Body of pancreas (tissue), 4 donors: ENCODE results near the gene ARID5A. TPM values are rescaled to one million over a fixed set of nuclear protein-coding genes. Genes with fewer than 3 reads are reported as not detected.
A peak's percentile ranks its signal among the peaks of the same experiment; 100 is the strongest.

Experiments
- ATAC-seq: fragments of 150-250 bp; one replicate; pipeline ENCODE4 v1.9.1; 2016
- DNase-seq, 4 donors: peaks; one replicate each; pipeline ENCODE4 v3.0.0-alpha.2; 2019
- H3K27ac ChIP-seq, 4 donors: fragments of 200-600 bp; sonication (generic); 1 replicate in 3 of 4; 2 replicates in 1 of 4; pipeline versions ENCODE4 v1.5.1 to v1.6.1; 2016 to 2019; ENCODE audit warnings: mild to moderate bottlenecking in 1 of 4, mixed read lengths in 1 of 4, moderate library complexity in 1 of 4
- H3K27me3 ChIP-seq, 2 donors: fragments of 200-600 bp; sonication (generic); one replicate each; pipeline ENCODE4 v1.6.0; 2016; ENCODE audit warnings: mild to moderate bottlenecking in 1 of 2
- H3K36me3 ChIP-seq, 2 donors: fragments of 200-600 bp; sonication (generic); replicated peaks in 1 of 2; 2 replicates each; pipeline ENCODE4 v1.5.1; 2016; ENCODE audit warnings: low read depth in 2 of 2; ENCODE audit not compliant: insufficient read depth in 1 of 2
- H3K4me1 ChIP-seq: fragments of 200-600 bp; sonication (generic); one replicate; pipeline ENCODE4 v1.6.0; 2016
- H3K4me3 ChIP-seq, 2 donors: fragments of 200-600 bp; sonication (generic); 1 replicate in 1 of 2; 2 replicates in 1 of 2; pipeline ENCODE4 v1.5.1; 2016 to 2019
- H3K9me3 ChIP-seq, 3 donors: fragments of 200-600 bp; sonication (generic); 1 replicate in 2 of 3; 2 replicates in 1 of 3; pipeline ENCODE4 v1.5.1; 2016
- POLR2A ChIP-seq, 3 donors: fragments of 450-650 bp; IDR thresholded peaks; one replicate each; pipeline ENCODE4 v1.6.1; 2016; ENCODE audit warnings: antibody characterized with exemption in 3 of 3, mild to moderate bottlenecking in 2 of 3
- WGBS, 2 donors: methylation state at CpG; one replicate each; pipeline ENCODE4 v1.1.5; 2017; 5-methylcytosine and 5-hydroxymethylcytosine counted together
- intact Hi-C: fragments of 100-400 bp; cut with DNase I; formaldehyde crosslinking; loops from one replicate; pipeline ENCODE4 v1.15.1; 2023
- total RNA-seq, 2 donors: library from RNA; depleted of rRNA; stranded (reverse); fragments of >200 nt; gene quantifications; one replicate each; pipeline ENCODE4 v1.1.0, GENCODE V29; 2016
- TF ChIP-seq, protein P1 (sequence below), 7 experiments: fragments of 450-650 bp in 4 of 7; fragments of 200-600 bp in 3 of 7; sonication (generic) in 3 of 7; IDR thresholded peaks; one replicate each; pipeline ENCODE4 v1.5.1; 2016 to 2019; ENCODE audit warnings: antibody characterized with exemption in 7 of 7

ARID5A gene
- total RNA-seq, 2 donors from 2014 or later, result 8.9 to 9.6 TPM

DNA sequence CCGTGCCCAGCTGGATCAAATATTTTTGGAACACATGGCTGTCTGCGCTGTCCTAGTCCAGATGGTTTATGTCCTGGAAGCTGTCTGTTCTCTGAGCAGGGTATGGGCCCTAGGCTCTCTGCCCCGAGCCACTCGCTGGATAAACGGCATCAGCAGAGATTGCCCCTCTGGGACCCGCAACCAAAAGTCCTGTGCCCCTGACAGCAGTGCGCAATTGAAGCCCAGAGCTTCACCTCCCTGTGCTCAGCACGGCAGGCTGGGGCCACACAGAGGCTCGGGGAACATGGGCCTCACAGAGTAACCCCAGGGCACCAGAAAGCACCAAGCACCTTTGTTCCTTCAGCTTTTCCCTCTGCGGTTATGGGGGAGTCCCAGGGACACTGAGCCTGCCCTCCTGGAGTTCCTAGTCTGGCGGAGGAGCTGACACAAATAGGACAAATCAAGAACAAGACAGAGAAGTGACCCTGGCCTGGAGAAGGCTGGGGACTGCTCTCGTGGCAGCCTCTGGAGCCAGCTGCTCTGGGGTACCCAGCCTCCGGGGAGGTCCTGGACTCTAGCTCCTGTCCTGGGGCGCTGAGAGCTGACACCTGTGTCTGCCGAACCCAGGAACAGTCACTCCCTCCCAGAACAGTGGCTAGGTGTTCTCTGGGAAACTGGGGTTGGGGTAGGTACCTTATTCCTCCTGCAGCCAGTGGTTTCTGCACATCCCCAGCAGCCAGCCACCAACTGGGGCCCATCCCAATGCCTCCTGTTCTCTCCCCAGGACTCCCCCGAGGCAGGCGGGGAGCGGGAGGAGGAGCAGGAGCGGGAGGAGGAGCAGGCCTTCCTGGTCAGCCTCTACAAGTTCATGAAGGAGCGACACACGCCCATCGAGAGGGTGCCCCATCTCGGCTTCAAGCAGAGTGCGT lies 12.3 kb downstream of the ARID5A start:
- Histone ChIP-seq H3K27ac (no peak overlapping the region), H3K27me3 (no peaks in the 10 kb centered on the region), H3K9me3 (no peaks in the 10 kb centered on the region), H3K36me3 (peaks cover 0 to 3% of the 10 kb centered on the region in 2 donors), H3K4me1 (peaks cover 12% of the 10 kb centered on the region), H3K4me3 (no peak overlapping the region)
- intact Hi-C loops, result no loop called here
- WGBS, 2 donors, result 92 to 94% methylated on average over 7 to 24 of the region's 24 CpGs
- DNase-seq, result no peak
- TF ChIP-seq, protein P1, sequence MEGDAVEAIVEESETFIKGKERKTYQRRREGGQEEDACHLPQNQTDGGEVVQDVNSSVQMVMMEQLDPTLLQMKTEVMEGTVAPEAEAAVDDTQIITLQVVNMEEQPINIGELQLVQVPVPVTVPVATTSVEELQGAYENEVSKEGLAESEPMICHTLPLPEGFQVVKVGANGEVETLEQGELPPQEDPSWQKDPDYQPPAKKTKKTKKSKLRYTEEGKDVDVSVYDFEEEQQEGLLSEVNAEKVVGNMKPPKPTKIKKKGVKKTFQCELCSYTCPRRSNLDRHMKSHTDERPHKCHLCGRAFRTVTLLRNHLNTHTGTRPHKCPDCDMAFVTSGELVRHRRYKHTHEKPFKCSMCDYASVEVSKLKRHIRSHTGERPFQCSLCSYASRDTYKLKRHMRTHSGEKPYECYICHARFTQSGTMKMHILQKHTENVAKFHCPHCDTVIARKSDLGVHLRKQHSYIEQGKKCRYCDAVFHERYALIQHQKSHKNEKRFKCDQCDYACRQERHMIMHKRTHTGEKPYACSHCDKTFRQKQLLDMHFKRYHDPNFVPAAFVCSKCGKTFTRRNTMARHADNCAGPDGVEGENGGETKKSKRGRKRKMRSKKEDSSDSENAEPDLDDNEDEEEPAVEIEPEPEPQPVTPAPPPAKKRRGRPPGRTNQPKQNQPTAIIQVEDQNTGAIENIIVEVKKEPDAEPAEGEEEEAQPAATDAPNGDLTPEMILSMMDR (IDR thresholded peaks at IDR 0.05), result no peak
- TF ChIP-seq POLR2A (IDR thresholded peaks at IDR 0.05), result no peak
- no peak for ATAC-seq

DNA sequence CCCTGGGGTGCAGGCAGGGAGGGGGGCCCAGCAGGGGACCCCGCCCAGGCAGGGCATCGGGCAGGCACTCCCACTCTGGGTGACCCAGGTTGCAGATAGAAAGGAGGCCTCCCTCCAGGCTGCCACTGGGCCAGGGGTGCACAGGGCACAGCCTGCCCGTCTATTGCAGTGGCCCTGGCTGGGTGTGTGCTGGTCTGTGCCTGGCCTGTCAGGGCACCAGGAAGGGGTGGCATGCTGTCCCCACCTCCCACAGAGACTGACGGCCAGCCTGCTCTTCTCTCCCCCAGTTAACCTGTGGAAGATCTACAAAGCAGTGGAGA lies 12.9 kb downstream of the ARID5A start:
- Histone ChIP-seq H3K27me3 (no peaks in the 10 kb centered on the region), H3K36me3 (peaks cover 0 to 3% of the 10 kb centered on the region in 2 donors), H3K9me3 (no peaks in the 10 kb centered on the region), H3K4me3 (no peak overlapping the region), H3K27ac (no peak overlapping the region), H3K4me1 (peaks cover 17% of the 10 kb centered on the region)
- 60 to 76% methylated on average over 1 to 4 of the region's 4 CpGs for WGBS, 2 donors
- intact Hi-C loops, result no loop called here
- ATAC-seq, result no peak
- TF ChIP-seq POLR2A (IDR thresholded peaks at IDR 0.05), result no peak
- TF ChIP-seq, protein P1 (IDR thresholded peaks at IDR 0.05), result no peak
- no peak for DNase-seq

DNA sequence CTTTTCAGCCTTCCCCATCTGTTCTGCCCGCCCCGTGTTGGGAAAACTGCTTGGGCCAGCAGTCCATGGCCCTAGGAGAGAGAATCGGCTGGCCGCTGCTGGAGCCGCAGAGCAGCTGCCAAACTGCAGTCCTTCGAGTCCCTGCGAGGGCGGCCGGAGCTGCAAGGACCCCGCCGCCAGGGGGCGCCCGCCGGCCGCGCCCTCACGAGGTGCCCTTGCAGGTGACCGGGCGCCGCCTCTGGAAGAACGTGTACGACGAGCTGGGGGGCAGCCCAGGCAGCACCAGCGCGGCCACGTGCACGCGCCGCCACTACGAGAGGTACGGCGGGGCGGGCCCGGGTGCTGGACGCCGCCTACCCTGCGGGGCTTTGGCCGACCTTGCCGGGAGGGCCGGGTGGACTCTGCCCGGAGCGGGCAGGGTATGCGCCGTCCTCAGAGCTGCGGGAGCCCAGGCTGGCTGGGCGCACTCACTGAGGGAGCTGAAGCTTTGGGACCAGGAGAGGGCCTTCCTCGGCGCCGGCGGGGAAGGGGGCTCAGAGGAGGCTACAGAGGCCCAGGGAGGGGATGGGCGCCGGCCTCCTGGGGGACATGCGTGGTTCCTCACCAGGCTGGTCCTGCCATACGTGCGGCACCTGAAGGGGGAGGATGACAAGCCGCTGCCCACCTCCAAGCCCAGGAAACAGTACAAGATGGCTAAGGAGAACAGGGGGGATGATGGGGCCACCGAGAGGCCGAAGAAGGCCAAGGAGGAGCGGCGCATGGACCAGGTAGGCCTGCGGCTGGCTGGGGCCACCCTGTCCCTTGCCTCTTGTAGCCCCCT lies 13.6 kb downstream of the ARID5A start:
- DNase-seq (peak; percentile 85 to 94 (median 88)), ATAC-seq (peak; percentile 88)
- Histone ChIP-seq H3K4me3 (no peak overlapping the region), H3K9me3 (no peaks in the 10 kb centered on the region), H3K4me1 (peaks cover 19% of the 10 kb centered on the region), H3K27me3 (no peaks in the 10 kb centered on the region), H3K27ac (peak overlapping the region in 1 of 4 donors; percentile 7), H3K36me3 (peaks cover 0 to 3% of the 10 kb centered on the region in 2 donors)
- intact Hi-C loops, result loop anchor here (5.0 kb wide), 1 partner anchor 252 kb away; no protein-coding TSS in a partner anchor
- TF ChIP-seq POLR2A (IDR thresholded peaks at IDR 0.05), result no peak
- TF ChIP-seq, protein P1 (IDR thresholded peaks at IDR 0.05), result peak; percentile 67 to 98 (median 84)
- 40 to 75% methylated on average over 16 to 49 of the region's 61 CpGs for WGBS, 2 donors

DNA sequence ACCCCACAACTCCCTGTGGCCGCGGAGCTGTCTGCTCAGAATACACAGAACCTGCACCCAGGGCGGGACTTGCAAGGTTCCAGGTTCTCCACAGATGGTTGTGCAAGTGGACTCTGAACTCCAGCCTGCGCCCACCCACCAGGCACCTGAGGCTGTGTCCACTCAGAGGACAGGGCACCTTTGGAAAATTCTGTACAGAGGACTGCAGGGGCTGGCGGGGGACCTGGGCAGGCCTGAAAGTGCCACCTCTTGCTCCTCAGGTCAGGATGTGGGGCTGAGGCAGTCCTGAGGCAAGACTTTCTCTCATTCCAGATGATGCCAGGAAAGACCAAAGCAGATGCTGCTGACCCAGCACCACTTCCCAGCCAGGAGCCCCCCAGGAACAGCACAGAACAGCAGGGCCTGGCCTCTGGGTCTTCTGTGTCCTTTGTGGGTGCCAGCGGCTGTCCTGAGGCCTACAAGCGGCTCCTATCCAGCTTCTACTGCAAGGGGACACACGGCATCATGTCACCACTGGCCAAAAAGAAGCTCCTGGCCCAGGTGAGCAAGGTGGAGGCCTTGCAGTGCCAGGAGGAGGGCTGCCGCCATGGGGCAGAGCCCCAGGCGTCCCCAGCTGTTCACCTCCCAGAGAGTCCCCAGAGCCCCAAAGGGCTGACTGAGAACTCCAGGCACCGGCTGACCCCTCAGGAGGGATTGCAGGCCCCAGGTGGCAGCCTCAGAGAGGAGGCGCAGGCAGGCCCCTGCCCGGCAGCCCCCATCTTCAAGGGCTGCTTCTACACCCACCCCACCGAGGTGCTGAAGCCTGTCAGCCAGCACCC lies 14.4 kb downstream of the ARID5A start:
- DNase-seq, result no peak
- Histone ChIP-seq H3K9me3 (no peaks in the 10 kb centered on the region), H3K4me3 (no peak overlapping the region), H3K27ac (no peak overlapping the region), H3K36me3 (peaks cover 0 to 3% of the 10 kb centered on the region in 2 donors), H3K27me3 (no peaks in the 10 kb centered on the region), H3K4me1 (peaks cover 19% of the 10 kb centered on the region)
- TF ChIP-seq, protein P1 (IDR thresholded peaks at IDR 0.05), result no peak
- ATAC-seq, result no peak
- intact Hi-C loops, result loop anchor here (5.0 kb wide), 1 partner anchor 251 kb away; no protein-coding TSS in a partner anchor
- 94 to 97% methylated on average over 3 to 7 of the region's 14 CpGs for WGBS, 2 donors
